ENCODE data around the gene PHLDB2. TPM values are rescaled to one million over a fixed set of nuclear protein-coding genes. Genes with fewer than 3 reads are reported as not detected.
A peak's percentile ranks its signal among the peaks of the same experiment; 100 is the strongest.

The PHLDB2 gene
- total RNA-seq, 1 donor from 2014 or later = 34.2 TPM

GRCh38 chr3:111848778-111849177, 10.3 kb upstream of the PHLDB2 start:
- DNase-seq (ENCODE audit: low spot score) = no peak
- no peak for ATAC-seq

GRCh38 chr3:111850537-111850936, 8.5 kb upstream of the PHLDB2 start:
- peak; percentile 43 for ATAC-seq
- no peak for DNase-seq (ENCODE audit: low spot score)

GRCh38 chr3:111851511-111851954, 7.5 kb upstream of the PHLDB2 start:
- ATAC-seq = peak; percentile 23

DNA sequence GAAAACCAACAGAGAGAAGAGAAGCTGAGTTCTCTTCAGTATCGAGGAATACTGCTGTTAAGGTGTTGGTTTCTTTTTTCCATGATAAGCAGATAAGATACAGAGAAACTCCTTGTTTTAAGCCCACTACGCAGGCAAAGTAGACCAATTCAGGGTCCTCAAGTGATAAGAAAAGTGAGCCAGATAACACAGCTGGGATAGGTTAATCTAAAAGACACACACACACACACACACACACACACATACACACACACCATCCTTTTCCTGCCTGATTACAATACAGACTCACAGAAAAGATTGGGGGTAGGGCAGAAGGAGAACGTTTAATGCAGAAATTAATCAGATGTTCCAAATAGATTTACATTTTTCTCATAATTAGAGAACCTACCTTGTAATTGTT, 6.5 kb upstream of the PHLDB2 start:
- ATAC-seq = peak; percentile 42
- no peak for DNase-seq (ENCODE audit: low spot score)

More at GRCh38 chr3:111851511-111851954, 7.5 kb upstream of the PHLDB2 start:
- no peak for DNase-seq (ENCODE audit: low spot score)

- no peak for DNase-seq (ENCODE audit: low spot score)
- ATAC-seq = no peak
Measured at GRCh38 chr3:111853068-111853467, 6.0 kb upstream of the PHLDB2 start.

- DNase-seq (ENCODE audit: low spot score) (no peak), ATAC-seq (no peak)
Measured at GRCh38 chr3:111854990-111855389, 4.1 kb upstream of the PHLDB2 start.

DNA sequence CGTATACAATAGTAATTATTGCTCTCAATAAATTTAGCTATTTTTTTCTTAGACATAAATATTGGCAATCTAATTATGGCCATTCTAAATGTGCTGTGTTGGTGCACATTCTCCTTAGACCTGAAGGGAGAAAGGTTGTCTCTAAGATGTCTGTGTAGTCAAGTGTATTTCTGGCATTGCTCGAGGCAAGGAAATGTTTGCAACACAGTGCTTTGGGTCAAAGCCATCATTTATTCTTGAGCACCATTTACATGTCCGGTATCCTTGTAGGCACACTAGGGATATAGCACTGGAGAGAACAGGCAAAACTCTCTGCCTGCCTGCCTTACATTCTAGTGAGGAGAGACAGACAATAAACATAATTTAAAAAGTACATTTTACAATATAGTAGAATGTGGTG, 2.6 kb upstream of the PHLDB2 start:
- ATAC-seq (no peak), DNase-seq (ENCODE audit: low spot score) (no peak)

- no peak for DNase-seq (ENCODE audit: low spot score)
- ATAC-seq = no peak
Measured at GRCh38 chr3:111857474-111857873, 1.6 kb upstream of the PHLDB2 start.

- ATAC-seq (peak; percentile 3), DNase-seq (ENCODE audit: low spot score) (no peak)
Measured at GRCh38 chr3:111858642-111859041, 423 bp upstream of the PHLDB2 start.

DNA sequence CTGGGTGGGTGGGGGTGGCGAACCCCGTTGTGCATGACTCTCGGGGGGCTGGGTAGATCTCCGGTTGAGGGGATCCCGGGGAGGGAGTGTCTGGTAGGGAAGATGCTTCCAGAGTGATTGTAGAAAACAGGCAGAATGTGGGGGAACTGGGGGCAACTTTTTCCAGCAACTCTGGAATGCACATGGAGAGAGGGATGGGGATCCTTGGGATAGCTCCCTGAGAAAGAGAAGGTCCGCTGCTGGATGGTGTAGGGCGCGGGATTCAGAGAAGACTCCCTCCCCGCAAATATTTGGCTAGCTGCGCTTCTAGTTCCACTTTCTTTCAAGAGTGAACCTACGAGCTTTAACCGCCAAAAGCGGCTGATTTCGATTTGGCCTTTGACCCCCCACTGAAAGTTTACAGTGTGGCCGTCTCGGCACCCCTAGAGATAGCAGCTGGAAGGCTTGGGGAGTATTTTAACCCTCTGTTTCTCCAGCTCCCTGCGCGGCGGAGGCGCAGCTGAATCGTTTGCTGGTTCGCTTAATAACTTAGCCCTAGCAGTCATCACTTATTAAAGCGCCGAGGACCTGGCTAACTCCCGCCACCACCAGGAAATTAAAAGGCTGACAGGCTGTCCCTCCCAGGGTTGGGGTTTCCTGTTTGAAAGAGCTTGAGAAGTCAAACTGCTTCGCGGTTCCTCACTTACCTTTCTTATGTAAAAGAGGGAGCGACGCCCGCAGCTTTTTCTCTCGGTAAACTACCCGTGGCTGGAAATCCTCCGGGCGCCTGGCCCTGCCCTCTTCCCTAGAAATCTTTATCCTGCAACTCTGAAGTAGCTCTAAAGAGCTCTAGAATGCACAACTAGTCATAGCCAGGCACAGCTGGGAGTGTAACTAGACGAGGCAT, 1.2 kb downstream of the PHLDB2 start:
- peak; percentile 67 for DNase-seq (ENCODE audit: low spot score)

DNA sequence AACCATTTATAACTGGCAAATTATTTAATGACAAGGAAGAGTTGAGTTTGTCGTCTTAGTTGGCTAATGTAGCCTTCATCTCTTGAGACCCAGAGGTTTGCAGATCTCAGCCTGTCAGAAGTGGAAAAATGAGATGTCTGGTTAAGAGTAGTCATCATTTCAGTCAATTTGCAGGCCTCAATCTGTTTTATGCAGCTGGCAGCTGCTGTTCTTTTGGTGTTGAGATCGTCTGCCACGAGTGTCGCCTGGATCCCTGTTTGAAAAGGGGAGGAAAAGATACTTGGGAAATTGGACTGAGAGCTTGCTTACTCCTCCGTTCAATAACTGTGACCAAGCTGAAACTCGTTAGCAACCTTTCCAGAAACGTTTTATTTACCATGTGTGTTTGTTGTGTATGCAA, 2.3 kb downstream of the PHLDB2 start:
- no peak for DNase-seq (ENCODE audit: low spot score)
- no peak for ATAC-seq

More for the DNA sequence above, 1.2 kb downstream of the PHLDB2 start:
- peak; percentile 65 for ATAC-seq

DNA sequence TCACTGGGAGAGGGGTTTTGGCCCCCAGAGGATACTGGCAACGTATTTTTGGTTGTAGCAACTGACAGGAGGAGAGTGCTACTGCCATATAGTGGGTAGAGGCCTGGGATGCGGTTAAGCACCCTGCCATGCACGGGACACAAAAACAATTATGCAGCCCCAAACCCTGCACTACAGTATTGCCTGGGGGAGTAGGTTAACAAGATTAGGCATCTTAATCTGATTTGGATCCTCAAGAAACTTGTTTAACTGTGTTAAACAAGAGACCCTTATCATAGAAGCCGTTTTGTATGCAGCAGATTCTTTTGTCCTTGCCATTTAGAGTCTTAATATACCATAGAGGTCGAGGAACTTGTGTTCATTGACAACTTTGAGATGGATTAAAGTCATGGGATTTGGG, 3.4 kb downstream of the PHLDB2 start:
- no peak for ATAC-seq
- DNase-seq (ENCODE audit: low spot score) = no peak

GRCh38 chr3:111862974-111863373, 3.9 kb downstream of the PHLDB2 start:
- DNase-seq (ENCODE audit: low spot score) = no peak
- no peak for ATAC-seq

DNA sequence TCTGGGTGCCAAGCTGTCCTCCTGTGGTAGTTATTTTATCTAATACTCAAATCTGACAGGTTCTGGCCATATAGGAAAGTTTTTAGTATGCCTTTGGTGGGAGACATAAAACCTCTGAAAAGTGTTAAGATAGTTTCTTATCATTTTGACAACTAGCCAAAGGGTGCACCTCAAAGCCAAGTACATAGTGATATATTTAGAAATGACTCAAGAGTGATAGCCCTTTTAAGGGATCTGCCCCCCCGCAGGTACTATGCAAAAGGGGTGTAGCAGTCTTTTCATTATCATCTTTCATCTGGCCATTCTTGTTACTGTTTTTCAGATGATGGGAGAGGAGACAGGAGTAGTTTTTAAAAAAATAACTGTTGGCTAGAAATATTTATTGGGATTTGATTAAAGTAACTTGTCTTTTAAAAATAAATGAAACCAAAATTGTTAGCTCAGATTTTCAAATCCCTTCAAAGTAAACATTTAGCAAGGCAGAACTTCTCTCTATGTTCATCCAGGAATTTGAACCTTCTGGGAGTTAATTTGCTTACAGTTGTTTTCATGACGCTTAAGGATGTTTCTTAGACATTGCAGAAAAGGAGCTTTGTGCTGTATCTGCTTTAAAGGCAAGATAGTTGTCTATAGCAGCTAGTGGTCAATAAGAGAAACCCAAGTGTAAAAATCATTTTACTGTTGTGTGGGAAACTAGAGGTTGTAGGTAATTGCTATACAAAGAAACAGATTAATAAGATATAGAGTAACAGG, 5.1 kb downstream of the PHLDB2 start:
- ATAC-seq (no peak), DNase-seq (ENCODE audit: low spot score) (no peak)

- no peak for DNase-seq (ENCODE audit: low spot score)
- peak; percentile 61 for ATAC-seq
Measured at GRCh38 chr3:111864821-111865656, 6.0 kb downstream of the PHLDB2 start.

GRCh38 chr3:111867889-111868426, 8.9 kb downstream of the PHLDB2 start:
- DNase-seq (ENCODE audit: low spot score) (no peak), ATAC-seq (no peak)

DNA sequence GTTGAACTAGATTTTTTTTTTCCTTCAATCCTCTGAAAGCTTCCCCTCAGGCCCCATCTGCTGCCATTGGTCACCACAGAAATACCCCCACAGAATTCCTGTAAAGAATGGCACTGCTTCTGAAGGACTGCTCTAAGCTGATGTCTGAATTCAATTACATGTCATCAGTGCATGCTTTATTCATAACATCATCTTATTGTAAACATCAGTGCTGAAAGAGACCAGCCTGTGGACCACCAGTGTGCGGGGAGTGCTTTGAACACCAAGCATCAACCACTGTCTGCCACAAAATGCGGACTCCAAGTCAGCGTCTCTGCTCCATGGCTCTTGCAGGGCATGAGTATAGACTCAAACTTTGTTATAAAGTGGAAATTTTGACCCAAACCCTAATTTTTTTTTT, 11.6 kb downstream of the PHLDB2 start:
- no peak for DNase-seq (ENCODE audit: low spot score)
- ATAC-seq = no peak

- ATAC-seq (no peak), DNase-seq (ENCODE audit: low spot score) (no peak)
Measured at GRCh38 chr3:111871809-111872623, 13.0 kb downstream of the PHLDB2 start.

- DNase-seq (ENCODE audit: low spot score) (no peak), ATAC-seq (no peak)
Measured at GRCh38 chr3:111872979-111873378, 13.9 kb downstream of the PHLDB2 start.
